Neural cell (in vitro differentiated cells): ENCODE results near the gene C22orf39.

Experiments
- CTCF ChIP-seq: fragments of 450-650 bp; IDR thresholded peaks from 2 replicates; pipeline ENCODE4 v1.5.1; 2014; ENCODE audit warnings: antibody characterized with exemption, mild to moderate bottlenecking, moderate library complexity; ENCODE audit not compliant: poor library complexity, severe bottlenecking
- EZH2 ChIP-seq: fragments of 200-600, 300-800 bp; shearing (Covaris generic), sonication (generic); IDR thresholded peaks from 2 replicates; pipeline ENCODE4 v1.6.1; 2014; ENCODE audit warnings: antibody characterized with exemption, low read length, borderline replicate concordance, mild to moderate bottlenecking; ENCODE audit not compliant: insufficient read depth, poor library complexity, severe bottlenecking

- no peak for TF ChIP-seq CTCF
- TF ChIP-seq EZH2 = no peak
Observed at GRCh38 chr22:19461506-19461905, 14.0 kb upstream of the C22orf39 start.
